MM.1S (cell line): ENCODE data around the gene TUBB2B.

Experiments used
- DNase-seq: peaks from one replicate; pipeline ENCODE4 v3.0.0-alpha.2; 2015
- H2AFZ ChIP-seq: fragments of 300-600 bp; sonication (generic); 2 replicates; pipeline ENCODE4 v1.6.0; 2016; ENCODE audit warnings: antibody characterized with exemption, low read length
- H3F3A ChIP-seq: fragments of 300-600 bp; sonication (generic); 2 replicates; pipeline ENCODE4 v1.6.1; 2016; ENCODE audit warnings: mild to moderate bottlenecking, antibody characterized with exemption, low read length, moderate library complexity, mixed read lengths; ENCODE audit not compliant: insufficient read depth
- H3K27ac ChIP-seq: fragments of 300-600 bp; sonication (generic); 2 replicates; pipeline ENCODE4 v1.5.1; 2016; ENCODE audit warnings: mild to moderate bottlenecking, low read length
- H3K27me3 ChIP-seq: fragments of 300-600 bp; sonication (generic); replicated peaks from 2 replicates; pipeline ENCODE4 v1.6.0; 2016; ENCODE audit warnings: low read length; ENCODE audit not compliant: insufficient read depth
- H3K36me3 ChIP-seq: fragments of 300-600 bp; sonication (generic); replicated peaks from 2 replicates; pipeline ENCODE4 v1.6.1; 2016; ENCODE audit warnings: mild to moderate bottlenecking, low read length, mixed read lengths; ENCODE audit not compliant: insufficient read depth
- H3K4me1 ChIP-seq: fragments of 300-600 bp; sonication (generic); 2 replicates; pipeline ENCODE4 v1.6.1; 2016; ENCODE audit warnings: low read length, mixed read lengths
- H3K4me2 ChIP-seq: fragments of 300-600 bp; sonication (generic); 2 replicates; pipeline ENCODE4 v1.6.0; 2016; ENCODE audit warnings: low read depth, low read length
- H3K4me3 ChIP-seq: fragments of 300-600 bp; sonication (generic); 2 replicates; pipeline ENCODE4 v1.5.1; 2016; ENCODE audit warnings: low read length, mixed read lengths
- H3K79me2 ChIP-seq: fragments of 300-600 bp; sonication (generic); 2 replicates; pipeline ENCODE4 v1.6.1; 2016; ENCODE audit warnings: mixed run types, low read length, mixed read lengths
- H3K9ac ChIP-seq: fragments of 300-600 bp; sonication (generic); 2 replicates; pipeline ENCODE4 v1.6.1; 2016; ENCODE audit warnings: low read length, mixed read lengths
- H3K9me2 ChIP-seq: fragments of 300-600 bp; sonication (generic); replicated peaks from 2 replicates; pipeline ENCODE4 v1.6.1; 2016; ENCODE audit warnings: mild to moderate bottlenecking, low read length, mixed read lengths; ENCODE audit not compliant: insufficient read depth
- H3K9me3 ChIP-seq: fragments of 300-600 bp; sonication (generic); replicated peaks from 2 replicates; pipeline ENCODE4 v1.6.1; 2016; ENCODE audit warnings: mild to moderate bottlenecking, low read length, mixed read lengths; ENCODE audit not compliant: insufficient read depth
- H4K20me1 ChIP-seq: fragments of 300-600 bp; sonication (generic); 2 replicates; pipeline ENCODE4 v1.6.1; 2016; ENCODE audit warnings: mild to moderate bottlenecking, low read length, moderate library complexity, mixed read lengths; ENCODE audit not compliant: insufficient read depth
- CTCF ChIP-seq: fragments of 300-600 bp; sonication (generic); IDR thresholded peaks from 2 replicates; pipeline ENCODE4 v1.5.1; 2016; ENCODE audit warnings: antibody characterized with exemption, low read length, mixed read lengths
- EZH2 ChIP-seq: fragments of 300-600 bp; sonication (generic); optimal IDR thresholded peaks from 2 replicates; pipeline ENCODE3; 2017; ENCODE audit warnings: low read depth, mild to moderate bottlenecking, antibody characterized with exemption, low read length, mixed read lengths
- EZH2phosphoT487 ChIP-seq: fragments of 300-600 bp; sonication (generic); IDR thresholded peaks from 2 replicates; pipeline ENCODE4 v1.6.1; 2018; ENCODE audit warnings: antibody characterized with exemption, low read length

TUBB2B gene

GRCh38 chr6:3228046-3228671, 706 bp upstream of the TUBB2B start:
- peak overlapping the region; percentile 93 for H3K4me2 ChIP-seq
- H3F3A ChIP-seq: peaks cover 6% of the 10 kb centered on the region; the same call in 1 of the 2 replicates
- no peaks in the 10 kb centered on the region for H3K9me2 ChIP-seq
- no peaks in the 10 kb centered on the region for H3K9me3 ChIP-seq
- no peak overlapping the region for H3K27ac ChIP-seq
- no peaks in the 10 kb centered on the region for H3K79me2 ChIP-seq
- H3K4me3 ChIP-seq: peak overlapping the region; percentile 61
- peak; percentile 31 for DNase-seq
- no peak overlapping the region; the same call in 1 of the 2 replicates for H3K9ac ChIP-seq
- peaks cover 39% of the 10 kb centered on the region for H3K27me3 ChIP-seq
- no peaks in the 10 kb centered on the region for H4K20me1 ChIP-seq
- peaks cover 25% of the 10 kb centered on the region for H3K4me1 ChIP-seq
- TF ChIP-seq EZH2 (no peak), CTCF (no peak), EZH2phosphoT487 (no peak)
- H3K36me3 ChIP-seq: no peaks in the 10 kb centered on the region
- H2AFZ ChIP-seq: peak overlapping the region; percentile 81

- Histone ChIP-seq H3K9me2 (no peaks in the 10 kb centered on the region), H3K36me3 (no peaks in the 10 kb centered on the region), H3K9me3 (no peaks in the 10 kb centered on the region), H3F3A (peaks cover 15% of the 10 kb centered on the region; the same call in 1 of the 2 replicates), H3K79me2 (no peaks in the 10 kb centered on the region), H2AFZ (peak overlapping the region; percentile 81), H3K27ac (peak overlapping the region; percentile 28; the same call in 1 of the 2 replicates), H4K20me1 (no peaks in the 10 kb centered on the region), H3K27me3 (peaks cover 38% of the 10 kb centered on the region), H3K9ac (peak overlapping the region; percentile 39; the same call in 1 of the 2 replicates), H3K4me3 (peak overlapping the region; percentile 61), H3K4me1 (peaks cover 36% of the 10 kb centered on the region), H3K4me2 (peak overlapping the region; percentile 93)
- peak; percentile 84 for DNase-seq
- no peak for TF ChIP-seq CTCF
- no peak for TF ChIP-seq EZH2
- TF ChIP-seq EZH2phosphoT487: no peak
Observed at GRCh38 chr6:3226481-3227362, 731 bp downstream of the TUBB2B start.

GRCh38 chr6:3226042-3226441, 1.4 kb downstream of the TUBB2B start:
- peaks cover 15% of the 10 kb centered on the region; the same call in 1 of the 2 replicates for H3F3A ChIP-seq
- no peak for DNase-seq
- H3K9ac ChIP-seq: no peak overlapping the region
- 0 out of 2 replicates have a peak overlapping the region, but pooled peaks have one; percentile 61 for H3K4me3 ChIP-seq
- peaks cover 31% of the 10 kb centered on the region for H3K27me3 ChIP-seq
- peak overlapping the region; percentile 93 for H3K4me2 ChIP-seq
- no peak overlapping the region; the same call in 1 of the 2 replicates for H3K27ac ChIP-seq
- H3K9me2 ChIP-seq: no peaks in the 10 kb centered on the region
- TF ChIP-seq EZH2phosphoT487: no peak
- no peak for TF ChIP-seq EZH2
- TF ChIP-seq CTCF: no peak
- H3K36me3 ChIP-seq: no peaks in the 10 kb centered on the region
- H2AFZ ChIP-seq: no peak overlapping the region
- H3K9me3 ChIP-seq: no peaks in the 10 kb centered on the region
- peaks cover 36% of the 10 kb centered on the region for H3K4me1 ChIP-seq
- H3K79me2 ChIP-seq: no peaks in the 10 kb centered on the region
- no peaks in the 10 kb centered on the region for H4K20me1 ChIP-seq
